ENCODE results near the gene CACNB2.

- TF ChIP-seq POU2F2 (IDR thresholded peaks at IDR 0.05; ENCODE audit: low read depth, low read length) (no peak), POLR2A (IDR thresholded peaks at IDR 0.05; ENCODE audit: low read depth, low read length) (no peak), POLR2AphosphoS5 (IDR thresholded peaks at IDR 0.05; ENCODE audit: low read depth, low read length) (no peak), TAF1 (IDR thresholded peaks at IDR 0.05; ENCODE audit: low read depth, low read length) (no peak), SPI1 (IDR thresholded peaks at IDR 0.05; ENCODE audit: low read depth, low read length) (no peak)
Observed at GRCh38 chr10:18246967-18247366, 106.7 kb downstream of the CACNB2 start.
